ENCODE measurements around the gene NUAK1.

DNA sequence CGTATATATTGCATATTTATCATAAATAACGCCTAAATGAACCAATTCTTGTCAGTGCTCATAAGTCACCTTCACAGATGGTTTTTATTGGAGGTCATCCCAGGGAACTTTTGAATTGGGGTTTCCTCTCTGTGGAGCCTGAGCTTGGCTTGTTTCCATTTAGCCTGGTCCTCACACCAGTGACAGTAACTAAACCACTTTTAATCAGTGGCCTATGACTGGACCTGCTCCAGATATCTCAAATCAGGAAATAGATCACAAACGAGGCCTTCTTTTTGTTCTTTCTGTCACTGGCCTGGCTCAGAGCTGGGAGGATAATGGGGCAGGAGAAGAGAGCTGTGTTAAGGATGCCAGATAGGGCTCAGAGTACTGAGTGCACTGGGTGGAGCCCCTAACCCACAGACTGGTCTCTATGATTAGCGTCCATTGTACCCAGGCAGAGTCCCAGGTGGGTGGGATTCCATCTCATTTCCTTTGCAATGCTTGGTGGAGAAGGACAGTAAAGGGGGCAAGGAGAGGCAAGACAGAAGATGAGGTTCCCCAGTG is 92.4 kb downstream of the NUAK1 start:
- TF ChIP-seq POLR2AphosphoS5 (IDR thresholded peaks at IDR 0.05; ENCODE audit: low read depth, low read length) (no peak), TAF1 (IDR thresholded peaks at IDR 0.05; ENCODE audit: borderline replicate concordance, insufficient read depth, low read length) (no peak)
